ENCODE measurements around the gene AGAP1.

DNA sequence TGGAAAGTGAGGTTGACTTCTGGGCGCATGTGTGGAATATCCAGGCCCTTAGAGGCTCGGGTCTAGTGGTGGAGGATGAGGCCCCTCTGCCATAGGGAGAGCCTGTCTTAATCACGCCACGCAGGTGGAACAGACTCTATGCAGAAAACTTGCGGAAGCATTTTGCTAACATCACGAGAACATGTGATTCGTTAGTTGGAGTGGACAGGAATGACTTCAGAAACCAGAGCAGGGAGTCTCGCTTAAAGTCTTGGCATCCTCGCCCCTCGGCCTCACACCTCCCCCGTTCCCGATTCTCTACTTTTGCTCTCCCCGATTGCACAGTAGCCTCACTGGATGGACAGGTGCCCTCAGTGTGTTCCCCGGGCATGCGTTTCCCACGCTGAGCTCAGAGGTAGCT is 340.9 kb downstream of the AGAP1 start:
- TF ChIP-seq, protein P1, sequence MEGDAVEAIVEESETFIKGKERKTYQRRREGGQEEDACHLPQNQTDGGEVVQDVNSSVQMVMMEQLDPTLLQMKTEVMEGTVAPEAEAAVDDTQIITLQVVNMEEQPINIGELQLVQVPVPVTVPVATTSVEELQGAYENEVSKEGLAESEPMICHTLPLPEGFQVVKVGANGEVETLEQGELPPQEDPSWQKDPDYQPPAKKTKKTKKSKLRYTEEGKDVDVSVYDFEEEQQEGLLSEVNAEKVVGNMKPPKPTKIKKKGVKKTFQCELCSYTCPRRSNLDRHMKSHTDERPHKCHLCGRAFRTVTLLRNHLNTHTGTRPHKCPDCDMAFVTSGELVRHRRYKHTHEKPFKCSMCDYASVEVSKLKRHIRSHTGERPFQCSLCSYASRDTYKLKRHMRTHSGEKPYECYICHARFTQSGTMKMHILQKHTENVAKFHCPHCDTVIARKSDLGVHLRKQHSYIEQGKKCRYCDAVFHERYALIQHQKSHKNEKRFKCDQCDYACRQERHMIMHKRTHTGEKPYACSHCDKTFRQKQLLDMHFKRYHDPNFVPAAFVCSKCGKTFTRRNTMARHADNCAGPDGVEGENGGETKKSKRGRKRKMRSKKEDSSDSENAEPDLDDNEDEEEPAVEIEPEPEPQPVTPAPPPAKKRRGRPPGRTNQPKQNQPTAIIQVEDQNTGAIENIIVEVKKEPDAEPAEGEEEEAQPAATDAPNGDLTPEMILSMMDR (IDR thresholded peaks at IDR 0.05; ENCODE audit: poor library complexity, severe bottlenecking): no peak
- TF ChIP-seq TAF1 (IDR thresholded peaks at IDR 0.05; ENCODE audit: low read depth) (no peak), EP300 (conservative IDR thresholded peaks at IDR 0.05; ENCODE audit: poor library complexity, severe bottlenecking) (no peak), SMC3 (conservative IDR thresholded peaks at IDR 0.05; ENCODE audit: poor library complexity) (no peak), EZH2 (IDR thresholded peaks at IDR 0.05; ENCODE audit: borderline replicate concordance, insufficient read depth, low read length, poor library complexity, severe bottlenecking) (no peak)
- TF ChIP-seq, protein P2, sequence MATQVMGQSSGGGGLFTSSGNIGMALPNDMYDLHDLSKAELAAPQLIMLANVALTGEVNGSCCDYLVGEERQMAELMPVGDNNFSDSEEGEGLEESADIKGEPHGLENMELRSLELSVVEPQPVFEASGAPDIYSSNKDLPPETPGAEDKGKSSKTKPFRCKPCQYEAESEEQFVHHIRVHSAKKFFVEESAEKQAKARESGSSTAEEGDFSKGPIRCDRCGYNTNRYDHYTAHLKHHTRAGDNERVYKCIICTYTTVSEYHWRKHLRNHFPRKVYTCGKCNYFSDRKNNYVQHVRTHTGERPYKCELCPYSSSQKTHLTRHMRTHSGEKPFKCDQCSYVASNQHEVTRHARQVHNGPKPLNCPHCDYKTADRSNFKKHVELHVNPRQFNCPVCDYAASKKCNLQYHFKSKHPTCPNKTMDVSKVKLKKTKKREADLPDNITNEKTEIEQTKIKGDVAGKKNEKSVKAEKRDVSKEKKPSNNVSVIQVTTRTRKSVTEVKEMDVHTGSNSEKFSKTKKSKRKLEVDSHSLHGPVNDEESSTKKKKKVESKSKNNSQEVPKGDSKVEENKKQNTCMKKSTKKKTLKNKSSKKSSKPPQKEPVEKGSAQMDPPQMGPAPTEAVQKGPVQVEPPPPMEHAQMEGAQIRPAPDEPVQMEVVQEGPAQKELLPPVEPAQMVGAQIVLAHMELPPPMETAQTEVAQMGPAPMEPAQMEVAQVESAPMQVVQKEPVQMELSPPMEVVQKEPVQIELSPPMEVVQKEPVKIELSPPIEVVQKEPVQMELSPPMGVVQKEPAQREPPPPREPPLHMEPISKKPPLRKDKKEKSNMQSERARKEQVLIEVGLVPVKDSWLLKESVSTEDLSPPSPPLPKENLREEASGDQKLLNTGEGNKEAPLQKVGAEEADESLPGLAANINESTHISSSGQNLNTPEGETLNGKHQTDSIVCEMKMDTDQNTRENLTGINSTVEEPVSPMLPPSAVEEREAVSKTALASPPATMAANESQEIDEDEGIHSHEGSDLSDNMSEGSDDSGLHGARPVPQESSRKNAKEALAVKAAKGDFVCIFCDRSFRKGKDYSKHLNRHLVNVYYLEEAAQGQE (IDR thresholded peaks at IDR 0.05; ENCODE audit: borderline replicate concordance): no peak

Data from neural cell (in vitro differentiated cells).